RWPE1 (cell line): Measurements from ENCODE around the gene URI1.
"Not testable (repeated sequence)": the region's sequence is repeated elsewhere in the genome, so short reads cannot be mapped to it uniquely, and the experiment has no call there.

Experiments used
- CTCF ChIA-PET: fragments of 350-600 bp; sonication (Branson Sonifier 250); formaldehyde crosslinking; extraction: SDS; loops from one replicate; lab custom pipeline; 2021; lab: Yijun Ruan, JAX
- POLR2A ChIA-PET: fragments of 400-600 bp; formaldehyde crosslinking; extraction: SDS; loops from one replicate; lab custom pipeline; 2020; ENCODE audit warnings: antibody characterized with exemption; ENCODE audit not compliant: low non-redundant PET; lab: Yijun Ruan, JAX
- DNase-seq: peaks from one replicate; pipeline ENCODE4 v3.0.0; 2012; ENCODE audit warnings: low spot score
- H3K27ac ChIP-seq: fragments of 450-650 bp; 2 replicates; pipeline ENCODE4 v1.5.1; 2017
- TF ChIP-seq, protein P1 (sequence below): fragments of 450-650 bp; conservative IDR thresholded peaks from 2 replicates; pipeline ENCODE4 v1.5.1; 2017; ENCODE audit warnings: low read depth, mild to moderate bottlenecking

Gene URI1

GRCh38 chr19:29945017-29945416 lies 3.0 kb downstream of the URI1 start:
- DNase-seq: no peak
- ChIA-PET CTCF (no interaction called here), POLR2A (no interaction called here)
- no peak overlapping the region for H3K27ac ChIP-seq
- TF ChIP-seq, protein P1, sequence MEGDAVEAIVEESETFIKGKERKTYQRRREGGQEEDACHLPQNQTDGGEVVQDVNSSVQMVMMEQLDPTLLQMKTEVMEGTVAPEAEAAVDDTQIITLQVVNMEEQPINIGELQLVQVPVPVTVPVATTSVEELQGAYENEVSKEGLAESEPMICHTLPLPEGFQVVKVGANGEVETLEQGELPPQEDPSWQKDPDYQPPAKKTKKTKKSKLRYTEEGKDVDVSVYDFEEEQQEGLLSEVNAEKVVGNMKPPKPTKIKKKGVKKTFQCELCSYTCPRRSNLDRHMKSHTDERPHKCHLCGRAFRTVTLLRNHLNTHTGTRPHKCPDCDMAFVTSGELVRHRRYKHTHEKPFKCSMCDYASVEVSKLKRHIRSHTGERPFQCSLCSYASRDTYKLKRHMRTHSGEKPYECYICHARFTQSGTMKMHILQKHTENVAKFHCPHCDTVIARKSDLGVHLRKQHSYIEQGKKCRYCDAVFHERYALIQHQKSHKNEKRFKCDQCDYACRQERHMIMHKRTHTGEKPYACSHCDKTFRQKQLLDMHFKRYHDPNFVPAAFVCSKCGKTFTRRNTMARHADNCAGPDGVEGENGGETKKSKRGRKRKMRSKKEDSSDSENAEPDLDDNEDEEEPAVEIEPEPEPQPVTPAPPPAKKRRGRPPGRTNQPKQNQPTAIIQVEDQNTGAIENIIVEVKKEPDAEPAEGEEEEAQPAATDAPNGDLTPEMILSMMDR: no peak

DNA sequence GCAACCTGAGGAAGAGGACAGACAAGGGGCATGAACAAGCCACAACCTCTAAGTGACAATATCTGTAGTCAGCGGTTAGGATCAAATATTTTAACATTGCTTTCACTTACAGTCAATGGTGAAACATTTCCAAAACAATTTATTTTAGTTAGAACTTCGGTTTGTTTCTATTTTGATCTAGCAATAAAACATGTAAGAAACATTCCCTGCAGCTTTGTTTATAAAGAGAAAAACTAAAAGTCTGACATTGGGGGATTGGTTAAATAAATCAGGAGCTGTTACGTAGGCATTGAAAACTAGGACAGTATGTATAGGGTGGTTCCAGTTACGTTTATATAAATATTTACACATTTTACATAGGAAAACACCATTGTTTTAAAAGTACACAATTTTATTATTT lies 3.4 kb downstream of the URI1 start:
- ChIA-PET POLR2A (no interaction called here), CTCF (interaction anchor here (0.6 kb wide), 1 partner anchor 57 kb away, joined by 4 read pairs; no protein-coding TSS in a partner anchor)

GRCh38 chr19:29946645-29947044 lies 4.6 kb downstream of the URI1 start:
- H3K27ac ChIP-seq: no peak overlapping the region
- DNase-seq: no peak
- ChIA-PET CTCF (no interaction called here), POLR2A (no interaction called here)
- TF ChIP-seq, protein P1: no peak

More for the DNA sequence above, 3.4 kb downstream of the URI1 start:
- no peak for DNase-seq
- TF ChIP-seq, protein P1: no peak
- no peak overlapping the region for H3K27ac ChIP-seq

GRCh38 chr19:29947871-29948270 lies 5.8 kb downstream of the URI1 start:
- DNase-seq: no peak
- H3K27ac ChIP-seq: no peak overlapping the region
- CTCF ChIA-PET: no interaction called here
- TF ChIP-seq, protein P1: no peak
- POLR2A ChIA-PET: no interaction called here

DNA sequence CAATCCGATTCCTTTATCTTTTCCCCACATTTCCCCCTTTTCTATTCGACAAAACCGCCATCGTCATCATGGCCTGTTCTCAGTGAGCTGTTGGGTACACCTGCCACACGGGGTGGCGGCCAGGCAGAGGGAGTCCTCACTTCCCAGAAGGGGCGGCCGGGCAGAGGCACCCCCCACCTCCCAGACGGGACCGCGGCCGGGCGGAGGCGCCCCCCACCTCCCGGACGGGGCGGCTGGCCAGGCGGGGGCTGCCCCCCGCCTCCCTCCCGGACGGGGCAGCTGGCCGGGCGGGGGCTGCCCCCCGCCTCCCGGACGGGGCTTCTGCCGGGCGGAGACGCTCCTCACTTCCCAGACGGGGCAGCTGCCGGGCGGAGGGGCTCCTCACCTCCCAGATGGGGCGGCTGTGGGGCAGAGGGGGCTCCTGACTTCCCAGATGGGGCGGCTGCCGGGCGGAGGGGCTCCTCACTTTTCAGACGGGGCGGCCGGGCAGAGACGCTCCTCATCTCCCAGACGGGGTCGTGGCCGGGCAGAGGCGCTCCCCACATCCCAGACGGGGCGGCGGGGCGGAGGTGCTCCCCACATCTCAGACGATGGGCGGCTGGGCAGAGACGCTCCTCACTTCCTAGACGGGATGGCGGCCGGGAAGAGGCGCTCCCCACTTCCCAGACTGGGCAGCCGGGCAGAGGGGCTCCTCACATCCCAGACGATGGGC lies 6.9 kb downstream of the URI1 start:
- POLR2A ChIA-PET, H3K27ac ChIP-seq, DNase-seq: not testable (repeated sequence)
- CTCF ChIA-PET: interaction anchor here (0.5 kb wide), 1 partner anchor 179 kb away, joined by 4 read pairs; no protein-coding TSS in a partner anchor

DNA sequence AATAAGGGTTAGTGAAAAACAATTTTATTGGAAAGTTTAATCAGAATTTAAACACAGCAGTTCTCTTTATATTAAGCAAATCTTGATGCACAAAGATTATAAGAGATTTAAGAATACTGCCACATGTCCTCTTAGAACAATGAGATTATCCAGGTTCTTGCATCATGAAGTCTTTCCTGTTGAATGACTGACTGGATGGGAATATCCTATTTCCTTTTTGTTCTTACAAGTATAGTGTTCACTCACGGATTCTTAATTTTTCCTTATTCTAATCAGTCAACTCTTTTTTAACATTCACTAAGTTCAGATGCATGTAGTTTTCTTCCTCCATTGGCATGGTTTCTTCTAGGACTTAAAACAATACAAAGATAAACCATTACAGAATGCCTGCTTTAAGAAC lies 10.1 kb downstream of the URI1 start:
- H3K27ac ChIP-seq: no peak overlapping the region
- no peak for DNase-seq
- CTCF ChIA-PET: no interaction called here
- POLR2A ChIA-PET: no interaction called here
- TF ChIP-seq, protein P1: no peak

GRCh38 chr19:29952646-29953045 lies 10.6 kb downstream of the URI1 start:
- no peak for DNase-seq
- ChIA-PET POLR2A (no interaction called here), CTCF (interaction anchor here (0.8 kb wide), 1 partner anchor 1499 kb away, joined by 4 read pairs; no protein-coding TSS in a partner anchor)
- H3K27ac ChIP-seq: no peak overlapping the region
- TF ChIP-seq, protein P1: no peak
